Gastrocnemius medialis (tissue), 4 donors: ENCODE measurements around the gene PPP2R5C.

ENCODE experiments used
- POLR2A ChIP-seq, 2 donors: fragments of 450-650 bp; IDR thresholded peaks; one replicate each; pipeline ENCODE4 v1.6.1; 2017; ENCODE audit warnings: antibody characterized with exemption in 2 of 2, mild to moderate bottlenecking in 2 of 2, moderate library complexity in 2 of 2
- TF ChIP-seq, protein P1 (sequence below), 5 experiments: fragments of 450-650 bp in 3 of 5; fragments of 200-600 bp in 2 of 5; sonication (generic) in 2 of 5; IDR thresholded peaks in 4 of 5; conservative IDR thresholded peaks in 1 of 5; 1 replicate in 4 of 5; 2 replicates in 1 of 5; pipeline ENCODE4 v1.5.1; 2016 to 2019; ENCODE audit warnings: antibody characterized with exemption in 5 of 5, mild to moderate bottlenecking in 3 of 5, moderate library complexity in 3 of 5

DNA sequence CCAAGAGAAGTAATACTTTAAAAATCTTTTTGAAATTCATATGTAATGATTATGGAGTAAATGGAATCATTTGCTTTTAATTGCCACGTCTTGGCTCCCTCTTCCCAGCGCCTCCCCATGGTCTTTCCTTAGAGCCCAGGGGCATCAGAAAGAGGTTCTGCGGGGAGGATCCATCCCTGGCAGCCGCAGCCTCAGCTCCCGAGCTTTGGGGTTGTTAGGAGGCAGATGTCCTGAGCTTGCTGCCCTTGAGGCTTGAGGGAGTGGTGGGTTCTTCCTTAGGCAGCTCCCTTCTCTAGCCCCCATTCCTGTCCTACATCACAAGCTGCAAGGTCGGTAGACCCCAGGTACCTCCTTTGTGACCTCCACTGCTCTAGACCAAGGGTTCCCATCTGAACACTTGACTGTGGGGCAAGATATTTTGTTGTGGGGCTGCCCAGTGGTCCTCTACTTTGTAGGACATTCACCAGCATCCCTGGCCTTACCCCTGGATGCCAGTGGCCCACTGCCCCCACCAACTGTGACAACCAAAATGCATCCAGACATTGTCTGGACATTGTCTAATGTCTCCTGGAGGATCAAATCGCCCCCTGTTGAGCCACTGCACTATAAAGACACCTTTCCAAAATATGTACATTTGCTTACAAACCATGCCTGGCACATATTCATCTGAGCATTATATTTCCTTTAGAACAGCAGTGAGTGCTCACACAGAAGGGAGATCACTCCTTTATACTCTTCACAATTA is 6.3 kb downstream of the PPP2R5C start:
- TF ChIP-seq, protein P1, sequence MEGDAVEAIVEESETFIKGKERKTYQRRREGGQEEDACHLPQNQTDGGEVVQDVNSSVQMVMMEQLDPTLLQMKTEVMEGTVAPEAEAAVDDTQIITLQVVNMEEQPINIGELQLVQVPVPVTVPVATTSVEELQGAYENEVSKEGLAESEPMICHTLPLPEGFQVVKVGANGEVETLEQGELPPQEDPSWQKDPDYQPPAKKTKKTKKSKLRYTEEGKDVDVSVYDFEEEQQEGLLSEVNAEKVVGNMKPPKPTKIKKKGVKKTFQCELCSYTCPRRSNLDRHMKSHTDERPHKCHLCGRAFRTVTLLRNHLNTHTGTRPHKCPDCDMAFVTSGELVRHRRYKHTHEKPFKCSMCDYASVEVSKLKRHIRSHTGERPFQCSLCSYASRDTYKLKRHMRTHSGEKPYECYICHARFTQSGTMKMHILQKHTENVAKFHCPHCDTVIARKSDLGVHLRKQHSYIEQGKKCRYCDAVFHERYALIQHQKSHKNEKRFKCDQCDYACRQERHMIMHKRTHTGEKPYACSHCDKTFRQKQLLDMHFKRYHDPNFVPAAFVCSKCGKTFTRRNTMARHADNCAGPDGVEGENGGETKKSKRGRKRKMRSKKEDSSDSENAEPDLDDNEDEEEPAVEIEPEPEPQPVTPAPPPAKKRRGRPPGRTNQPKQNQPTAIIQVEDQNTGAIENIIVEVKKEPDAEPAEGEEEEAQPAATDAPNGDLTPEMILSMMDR (IDR thresholded peaks at IDR 0.05 in 4 of 5, conservative IDR thresholded peaks at IDR 0.05 in 1 of 5) = no peak
- no peak for TF ChIP-seq POLR2A (IDR thresholded peaks at IDR 0.05)
